Mucosa of descending colon (tissue), 3 donors: ENCODE data around the gene SLFNL1. TPM values are rescaled to one million over a fixed set of nuclear protein-coding genes. Genes with fewer than 3 reads are reported as not detected.

ENCODE experiments used
- ATAC-seq: fragments of 200-7000 bp; cut with Tn5 transposase; one replicate; pipeline ENCODE4 v1.9.1; 2020; ENCODE audit warnings: mild to moderate bottlenecking, moderate library complexity
- DNase-seq, 3 donors: peaks; one replicate each; pipeline ENCODE4 v3.0.0-alpha.2; 2020
- H3K36me3 ChIP-seq: fragments of 200-600 bp; one replicate; pipeline ENCODE4 v1.8.0; 2021; ENCODE audit warnings: low read depth, mild to moderate bottlenecking
- H3K4me1 ChIP-seq: fragments of 200-600 bp; one replicate; pipeline ENCODE4 v1.8.0; 2021; ENCODE audit warnings: low read depth, mild to moderate bottlenecking
- H3K4me3 ChIP-seq: fragments of 200-600 bp; one replicate; pipeline ENCODE4 v1.8.0; 2021; ENCODE audit warnings: mild to moderate bottlenecking
- H3K9me3 ChIP-seq: fragments of 200-600 bp; one replicate; pipeline ENCODE4 v1.8.0; 2021; ENCODE audit warnings: mild to moderate bottlenecking
- CTCF ChIP-seq: fragments of 200-600 bp; IDR thresholded peaks from one replicate; pipeline ENCODE4 v1.8.0; 2022; ENCODE audit warnings: antibody characterized with exemption, mild to moderate bottlenecking
- intact Hi-C, 2 donors: fragments of 100-400 bp; cut with DNase I in 1 of 2; cut with micrococcal nuclease in 1 of 2; formaldehyde crosslinking; loops; one replicate each; pipeline versions ENCODE4 v1.11.0 to v1.11.1; 2022; cut with DNase I, micrococcal nuclease
- total RNA-seq, 3 donors: library from RNA; stranded (reverse); fragmentation: NEBNext Ultra II Directional in 2 of 3; extraction: Animal tissue kit (Norgen Biotek cat#: 25700) in 2 of 3; gene quantifications; one replicate each; pipeline versions ENCODE4 v1.2.1 to v1.2.4, GENCODE V29; 2021 to 2023
- donor health status: DM: no; HTN: no; CAD: no; lungs with moderate emphysema.
- donor health status: DM: no; HTN: no; CAD: no.
- donor health status: DM: no; HTN: yes; CAD: no.

Gene SLFNL1
- total RNA-seq, 3 donors from 2014 or later = 0.29 to 0.82 (median 0.41) TPM

- Histone ChIP-seq H3K36me3 (no peaks in the 10 kb centered on the region), H3K4me1 (no peaks in the 10 kb centered on the region), H3K4me3 (no peak overlapping the region), H3K9me3 (no peaks in the 10 kb centered on the region)
- no peak for TF ChIP-seq CTCF
- ATAC-seq = no peak
- intact Hi-C loops = no loop called here
- DNase-seq = no peak
Measured at GRCh38 chr1:40982721-40983120, 38.8 kb downstream of the SLFNL1 start.

GRCh38 chr1:40981691-40982448, 39.7 kb downstream of the SLFNL1 start:
- ATAC-seq = no peak
- no peak for TF ChIP-seq CTCF
- Histone ChIP-seq H3K4me3 (no peak overlapping the region), H3K9me3 (no peaks in the 10 kb centered on the region), H3K36me3 (no peaks in the 10 kb centered on the region), H3K4me1 (no peaks in the 10 kb centered on the region)
- intact Hi-C loops = no loop called here
- no peak for DNase-seq

- Histone ChIP-seq H3K9me3 (no peaks in the 10 kb centered on the region), H3K4me1 (no peaks in the 10 kb centered on the region), H3K36me3 (no peaks in the 10 kb centered on the region), H3K4me3 (peak overlapping the region; percentile 56)
- no peak for ATAC-seq
- intact Hi-C loops = no loop called here
- TF ChIP-seq CTCF = no peak
- DNase-seq = peak; percentile 16 to 64 (median 29)
Measured at GRCh38 chr1:40980453-40981121, 40.9 kb downstream of the SLFNL1 start.

- Histone ChIP-seq H3K4me3 (peak overlapping the region; percentile 56), H3K9me3 (no peaks in the 10 kb centered on the region), H3K36me3 (no peaks in the 10 kb centered on the region), H3K4me1 (no peaks in the 10 kb centered on the region)
- TF ChIP-seq CTCF = no peak
- ATAC-seq = peak; percentile 31
- intact Hi-C loops = no loop called here
- no peak for DNase-seq
Measured at GRCh38 chr1:40980068-40980452, 41.5 kb downstream of the SLFNL1 start.

- no peak for TF ChIP-seq CTCF
- peak; percentile 96 for ATAC-seq
Measured at GRCh38 chr1:40979241-40980067, 42.1 kb downstream of the SLFNL1 start, which contains the start of gene CTPS1. Gene CTPS1, plus strand, starts transcription at chr1:40979696. Its CDS starts 3,595 bp downstream, at chr1:40983291.

More at GRCh38 chr1:40979241-40980067, 42.1 kb downstream of the SLFNL1 start, which contains the start of gene CTPS1:
- no peaks in the 10 kb centered on the region for H3K9me3 ChIP-seq
- intact Hi-C loops = no loop called here
- peak within 1 kb of the TSS; percentile 56 for H3K4me3 ChIP-seq
- H3K4me1 ChIP-seq = no peaks in the 10 kb centered on the region
- H3K36me3 ChIP-seq = no peaks in the 10 kb centered on the region
- DNase-seq = peak; percentile 95 to 97 (median 96)
